Calu3 (cell line): ENCODE measurements around the gene FEV. TPM values are rescaled to one million over a fixed set of nuclear protein-coding genes. Genes with fewer than 3 reads are reported as not detected.

Source experiments
- BruUV-seq: library from RNA; stranded (reverse); fragments of 400-500 nt; replicated peaks from 2 replicates; lab custom pipeline; 2021; lab: Mats Ljungman, UMichigan
- CTCF ChIA-PET: fragments of 300-600 bp; sonication (Branson Sonifier 250); formaldehyde crosslinking; loops from one replicate; lab custom pipeline; 2022; ENCODE audit warnings: antibody characterized with exemption; lab: Charles Lee
- DNase-seq: peaks from one replicate; pipeline ENCODE4 v3.0.0; 2022
- H3K27ac Mint-ChIP-seq: one replicate; pipeline ENCODE4 v1.8.0; 2022; ENCODE audit warnings: mixed read lengths; ENCODE audit not compliant: unreplicated experiment
- H3K27me3 Mint-ChIP-seq: one replicate; pipeline ENCODE4 v1.8.0; 2022; ENCODE audit warnings: mixed read lengths; ENCODE audit not compliant: unreplicated experiment
- H3K36me3 Mint-ChIP-seq: one replicate; pipeline ENCODE4 v1.8.0; 2022; ENCODE audit warnings: mild to moderate bottlenecking, moderate library complexity, mixed read lengths; ENCODE audit not compliant: insufficient read depth, unreplicated experiment
- H3K4me1 Mint-ChIP-seq: one replicate; pipeline ENCODE4 v1.8.0; 2022; ENCODE audit warnings: mild to moderate bottlenecking, low read depth, mixed read lengths; ENCODE audit not compliant: unreplicated experiment
- H3K4me3 Mint-ChIP-seq: one replicate; pipeline ENCODE4 v1.8.0; 2022; ENCODE audit warnings: mild to moderate bottlenecking, low read depth, moderate library complexity, mixed read lengths; ENCODE audit not compliant: unreplicated experiment
- H3K9me3 Mint-ChIP-seq: one replicate; pipeline ENCODE4 v1.8.0; 2022; ENCODE audit warnings: low read depth, mixed read lengths; ENCODE audit not compliant: unreplicated experiment
- CTCF ChIP-seq: fragments of 200-600 bp; IDR thresholded peaks from one replicate; pipeline ENCODE4 v1.8.0; 2022; ENCODE audit warnings: antibody characterized with exemption; ENCODE audit not compliant: unreplicated experiment
- intact Hi-C: fragments of 100-400 bp; cut with micrococcal nuclease; formaldehyde crosslinking; loops from one replicate; pipeline ENCODE4 v1.10.0; 2022; ENCODE audit not compliant: unreplicated experiment
- total RNA-seq: library from RNA; stranded (reverse); gene quantifications from 2 replicates; pipeline ENCODE4 v1.2.3, GENCODE V29; 2022

FEV gene
- total RNA-seq, 1 experiment from 2014 or later: not detected

DNA sequence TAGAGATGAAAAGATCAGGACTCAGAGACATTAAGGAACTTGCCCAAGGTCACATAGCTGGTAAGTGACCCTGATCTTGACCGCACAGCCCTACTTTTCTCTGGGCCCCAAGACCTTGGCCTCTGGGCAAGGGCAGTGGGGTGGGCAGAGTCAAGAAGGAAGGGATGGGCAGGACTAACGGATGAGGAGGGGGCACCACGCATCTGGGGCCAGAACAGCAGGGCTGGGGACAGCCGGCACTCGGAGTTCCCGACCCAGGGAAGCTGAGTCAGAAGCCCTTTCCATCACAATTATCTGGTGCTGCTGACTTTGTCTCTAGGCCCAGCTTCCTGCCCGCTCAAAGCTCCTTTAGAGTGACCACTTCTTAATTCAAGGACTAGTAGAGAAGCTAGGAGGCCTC is 42.0 kb upstream of the FEV start:
- CTCF ChIA-PET: interaction anchor here (0.6 to 1.2 kb wide), 2 partner anchors 64 to 93 kb away, joined by 3 read pairs; no protein-coding TSS in a partner anchor

GRCh38 chr2:219025637-219026585 is 40.9 kb upstream of the FEV start:
- H3K27me3 Mint-ChIP-seq: no peaks in the 10 kb centered on the region
- H3K27ac Mint-ChIP-seq: no peak overlapping the region
- no peaks in the 10 kb centered on the region for H3K4me1 Mint-ChIP-seq
- DNase-seq: no peak
- H3K9me3 Mint-ChIP-seq: no peaks in the 10 kb centered on the region
- H3K4me3 Mint-ChIP-seq: no peak overlapping the region
- H3K36me3 Mint-ChIP-seq: no peaks in the 10 kb centered on the region
- CTCF ChIA-PET: interaction anchor here (0.8 to 1.6 kb wide), 3 partner anchors 33 to 94 kb away, joined by 3 read pairs; no protein-coding TSS in a partner anchor
- TF ChIP-seq CTCF: no peak
- no TSS peak for BruUV-seq
- intact Hi-C loops: no loop called here

More for the DNA sequence above, 42.0 kb upstream of the FEV start:
- no TSS peak for BruUV-seq
- H3K36me3 Mint-ChIP-seq: no peaks in the 10 kb centered on the region
- no peak overlapping the region for H3K27ac Mint-ChIP-seq
- H3K4me3 Mint-ChIP-seq: no peak overlapping the region
- intact Hi-C loops: no loop called here
- no peak for DNase-seq
- H3K27me3 Mint-ChIP-seq: no peaks in the 10 kb centered on the region
- H3K9me3 Mint-ChIP-seq: no peaks in the 10 kb centered on the region
- TF ChIP-seq CTCF: no peak
- H3K4me1 Mint-ChIP-seq: no peaks in the 10 kb centered on the region

DNA sequence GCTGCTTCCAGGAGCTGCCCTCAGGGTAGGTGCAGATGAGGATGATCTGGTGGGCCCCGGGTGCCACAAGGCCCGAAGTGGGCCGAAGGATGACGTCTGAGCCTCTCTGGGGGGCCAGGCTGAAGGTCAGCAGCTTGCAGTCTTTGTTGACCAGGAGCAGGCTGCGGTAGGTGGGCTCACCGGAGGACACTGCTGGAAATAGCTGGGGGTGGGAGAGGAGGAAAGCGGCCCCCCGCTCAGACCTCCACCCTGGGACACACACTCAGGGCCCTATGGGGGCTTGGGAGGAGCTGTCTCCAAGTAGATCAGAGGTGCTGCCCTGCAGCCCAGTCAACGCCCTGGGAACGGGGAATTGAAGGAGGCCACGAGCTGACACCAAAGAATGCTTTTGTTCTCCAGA is 39.1 kb upstream of the FEV start:
- Mint-ChIP-seq H3K4me1 (no peaks in the 10 kb centered on the region), H3K9me3 (no peaks in the 10 kb centered on the region), H3K4me3 (no peak overlapping the region), H3K36me3 (no peaks in the 10 kb centered on the region), H3K27me3 (no peaks in the 10 kb centered on the region), H3K27ac (no peak overlapping the region)
- intact Hi-C loops: no loop called here
- no peak for TF ChIP-seq CTCF
- BruUV-seq: no TSS peak
- no peak for DNase-seq
- CTCF ChIA-PET: no interaction called here

DNA sequence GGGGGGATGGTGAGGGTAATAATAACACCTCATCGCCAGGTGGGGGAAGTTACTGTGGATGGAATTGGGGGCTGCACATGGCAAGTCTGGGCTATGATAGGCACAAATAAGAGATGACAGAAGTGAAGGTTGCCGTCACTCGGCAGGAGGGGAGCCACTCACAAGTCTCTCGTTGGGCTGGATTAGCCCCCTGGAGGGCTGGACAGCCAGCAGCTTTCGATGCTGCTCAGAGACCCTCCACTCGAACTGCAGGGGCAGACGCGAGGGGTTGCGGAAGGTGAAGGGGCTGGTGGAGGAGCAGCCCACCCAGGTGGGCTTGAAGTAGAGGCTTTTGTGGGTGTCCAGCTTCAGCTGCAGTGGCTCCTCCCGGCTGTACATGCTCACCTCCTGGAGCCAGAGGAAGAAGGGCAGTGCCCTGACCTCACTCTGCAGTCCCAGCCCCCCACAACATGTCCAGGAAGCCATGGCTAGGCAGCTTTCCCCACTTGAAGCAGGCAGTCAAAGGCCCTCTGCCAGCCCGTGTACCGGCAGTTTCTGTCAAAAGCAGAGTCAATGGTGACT is 38.1 kb upstream of the FEV start:
- H3K36me3 Mint-ChIP-seq: no peaks in the 10 kb centered on the region
- CTCF ChIA-PET: no interaction called here
- H3K4me1 Mint-ChIP-seq: no peaks in the 10 kb centered on the region
- intact Hi-C loops: no loop called here
- DNase-seq: no peak
- no peaks in the 10 kb centered on the region for H3K9me3 Mint-ChIP-seq
- no TSS peak for BruUV-seq
- H3K4me3 Mint-ChIP-seq: no peak overlapping the region
- no peak for TF ChIP-seq CTCF
- H3K27me3 Mint-ChIP-seq: peaks cover 5% of the 10 kb centered on the region
- no peak overlapping the region for H3K27ac Mint-ChIP-seq
